ENCODE data around the gene KPNA3.

- no peak for TF ChIP-seq EZH2 (IDR thresholded peaks at IDR 0.05; ENCODE audit: insufficient read depth, poor library complexity, severe bottlenecking)
- TF ChIP-seq EZH2phosphoT487 (IDR thresholded peaks at IDR 0.05; ENCODE audit: insufficient read depth, low read depth), result no peak
Measured at GRCh38 chr13:49739498-49740187, 52.8 kb downstream of the KPNA3 start.

Measured in GM23248 (cell line).